ENCODE measurements around the gene CADM4.
"Not testable (repeated sequence)": the region's sequence is repeated elsewhere in the genome, so short reads cannot be mapped to it uniquely, and the experiment has no call there.

- TF ChIP-seq CTCF (IDR thresholded peaks at IDR 0.05; ENCODE audit: poor library complexity); EZH2 (IDR thresholded peaks at IDR 0.05; ENCODE audit: borderline replicate concordance); EZH2phosphoT487 (IDR thresholded peaks at IDR 0.05; ENCODE audit: low read depth, severe bottlenecking, unreplicated experiment): not testable (repeated sequence)
These were observed 10.6 kb upstream of the CADM4 start for GRCh38 chr19:43650276-43650675.
